GM19099 (cell line): ENCODE results near the gene DGKQ.

Source experiments
- POLR2A ChIP-seq: IDR thresholded peaks from 3 replicates; pipeline ENCODE4 v1.6.1; 2011; ENCODE audit warnings: low read depth; ENCODE audit not compliant: insufficient read length; ENCODE audit errors: extremely low read depth

DGKQ gene

DNA sequence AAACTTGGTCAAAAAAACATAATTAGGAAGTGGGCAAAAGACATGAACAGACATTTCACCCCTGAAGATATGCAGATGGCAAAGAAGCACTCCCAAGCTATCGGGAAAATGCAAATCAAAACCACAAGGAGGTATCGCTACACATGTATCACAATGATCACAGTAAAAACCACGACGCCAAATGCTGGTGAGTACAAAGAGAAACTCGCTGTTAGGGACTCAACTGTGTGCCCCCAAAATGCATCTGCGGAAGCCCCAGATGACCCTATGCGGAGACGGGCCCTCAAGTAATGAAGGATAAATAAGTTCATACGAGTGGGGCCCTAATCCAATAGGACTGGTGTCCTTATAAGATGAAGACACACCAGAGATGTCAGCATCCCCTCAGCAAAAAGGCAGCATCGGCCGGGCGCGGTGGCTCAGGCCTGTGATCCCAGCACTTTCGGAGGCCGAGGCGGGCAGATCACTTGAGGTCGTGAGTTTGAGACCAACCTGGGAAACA, 51.5 kb downstream of the DGKQ start:
- no peak for TF ChIP-seq POLR2A

DNA sequence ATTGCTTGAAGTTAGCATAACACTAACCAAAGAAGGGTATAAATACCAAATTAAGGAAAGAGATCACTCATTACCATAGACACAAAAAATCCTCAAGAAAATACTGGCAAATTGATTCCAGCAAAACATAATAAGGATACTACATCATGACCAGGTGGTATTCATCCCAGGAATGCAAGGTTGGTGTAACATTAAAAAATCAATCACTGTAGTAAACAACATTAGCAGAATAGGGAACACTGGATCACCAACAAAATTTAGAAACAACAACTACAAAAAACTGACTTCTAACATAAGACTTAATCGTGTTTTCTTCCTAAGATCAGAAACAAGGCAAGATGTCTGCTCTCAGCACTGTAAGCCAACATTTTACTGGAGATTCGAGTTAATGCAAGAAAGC, 55.4 kb downstream of the DGKQ start:
- TF ChIP-seq POLR2A = no peak

DNA sequence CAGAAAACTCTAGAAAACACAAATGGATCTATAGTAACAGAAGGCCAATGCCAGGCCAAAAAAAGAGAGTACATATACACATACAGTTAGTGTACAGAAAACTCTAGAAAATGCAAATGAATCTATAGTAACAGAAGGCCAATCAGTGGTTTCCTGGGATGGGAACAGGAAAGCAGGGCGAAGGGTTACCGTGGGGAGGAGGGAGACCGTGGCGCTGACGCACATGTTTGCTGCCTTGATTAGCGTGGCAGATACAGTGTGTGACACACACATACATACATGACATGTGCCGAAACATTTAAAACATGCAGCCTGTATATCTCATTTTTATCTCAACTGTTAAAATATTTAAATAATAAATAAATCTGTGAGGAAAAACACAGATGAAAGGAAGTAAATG, 55.9 kb downstream of the DGKQ start:
- no peak for TF ChIP-seq POLR2A

DNA sequence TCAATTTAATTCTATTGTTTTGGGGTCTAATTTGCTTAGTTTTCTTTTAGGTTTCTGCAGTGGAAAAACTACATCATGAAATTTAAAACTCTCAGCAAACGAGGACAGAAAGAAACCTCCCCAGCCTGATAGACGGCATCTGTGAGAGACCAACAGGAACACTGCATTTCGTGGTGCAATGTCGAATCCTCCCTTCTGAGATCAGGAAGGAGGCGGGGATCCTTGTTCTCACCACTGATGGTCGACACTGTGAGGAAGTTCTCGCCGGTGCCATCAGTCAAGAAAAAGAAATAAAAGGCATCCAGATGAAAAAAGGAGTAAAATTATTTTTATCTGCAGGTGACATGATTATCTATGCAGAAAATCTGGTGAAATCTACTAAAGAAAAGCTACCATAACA, 57.8 kb downstream of the DGKQ start:
- no peak for TF ChIP-seq POLR2A

DNA sequence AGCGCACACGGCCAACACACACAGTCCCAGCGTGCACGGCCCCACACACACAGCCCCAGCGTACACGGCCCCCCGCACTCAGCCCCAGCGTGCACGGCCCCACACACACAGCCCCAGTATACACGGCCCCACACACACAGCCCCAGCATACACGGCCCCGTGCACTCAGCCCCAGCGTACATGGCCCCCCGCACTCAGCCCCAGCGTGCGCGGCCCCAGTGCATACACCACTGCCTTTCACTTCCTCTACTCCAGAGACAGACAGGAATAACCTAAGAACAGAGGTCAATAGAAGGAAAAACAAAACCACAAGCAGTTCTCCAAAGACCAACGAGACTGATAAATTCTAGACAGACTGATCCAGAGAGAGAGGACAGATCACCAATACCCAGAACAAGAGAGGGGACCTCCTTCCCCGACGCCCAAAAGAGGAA, 58.3 kb downstream of the DGKQ start:
- no peak for TF ChIP-seq POLR2A

DNA sequence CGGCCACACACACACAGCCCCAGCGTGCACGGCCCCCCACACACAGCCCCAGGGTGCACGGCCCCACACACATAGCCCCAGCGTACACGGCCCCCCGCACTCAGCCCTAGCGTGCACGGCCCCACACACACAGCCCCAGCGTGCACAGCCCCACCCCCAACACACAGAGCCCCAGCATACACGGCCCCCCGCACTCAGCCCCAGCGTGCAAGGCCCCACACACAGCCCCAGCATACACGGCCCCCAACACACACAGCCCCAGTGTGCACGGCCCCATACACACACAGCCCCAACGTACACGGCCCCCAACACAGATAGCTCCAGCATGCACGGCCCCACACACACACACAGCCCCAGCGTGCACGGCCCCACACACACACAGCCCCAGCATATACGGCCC, 58.8 kb downstream of the DGKQ start:
- no peak for TF ChIP-seq POLR2A

DNA sequence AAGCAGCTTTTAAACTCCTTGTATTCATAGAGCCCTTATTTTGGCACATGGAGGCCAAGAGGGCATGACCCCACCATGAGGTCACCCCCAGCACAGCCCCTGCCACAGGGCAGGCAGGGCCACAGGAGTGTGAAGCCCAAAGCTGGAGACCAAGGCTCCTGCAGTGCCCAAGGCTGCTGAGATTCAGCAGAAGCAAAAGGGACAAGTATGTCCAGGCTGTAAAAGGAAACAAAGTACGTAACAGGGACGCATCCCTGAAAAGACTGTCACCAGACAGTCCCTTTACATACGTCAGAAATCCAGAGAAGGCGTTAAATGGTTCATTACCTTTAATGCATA, 60.1 kb downstream of the DGKQ start:
- TF ChIP-seq POLR2A = no peak

DNA sequence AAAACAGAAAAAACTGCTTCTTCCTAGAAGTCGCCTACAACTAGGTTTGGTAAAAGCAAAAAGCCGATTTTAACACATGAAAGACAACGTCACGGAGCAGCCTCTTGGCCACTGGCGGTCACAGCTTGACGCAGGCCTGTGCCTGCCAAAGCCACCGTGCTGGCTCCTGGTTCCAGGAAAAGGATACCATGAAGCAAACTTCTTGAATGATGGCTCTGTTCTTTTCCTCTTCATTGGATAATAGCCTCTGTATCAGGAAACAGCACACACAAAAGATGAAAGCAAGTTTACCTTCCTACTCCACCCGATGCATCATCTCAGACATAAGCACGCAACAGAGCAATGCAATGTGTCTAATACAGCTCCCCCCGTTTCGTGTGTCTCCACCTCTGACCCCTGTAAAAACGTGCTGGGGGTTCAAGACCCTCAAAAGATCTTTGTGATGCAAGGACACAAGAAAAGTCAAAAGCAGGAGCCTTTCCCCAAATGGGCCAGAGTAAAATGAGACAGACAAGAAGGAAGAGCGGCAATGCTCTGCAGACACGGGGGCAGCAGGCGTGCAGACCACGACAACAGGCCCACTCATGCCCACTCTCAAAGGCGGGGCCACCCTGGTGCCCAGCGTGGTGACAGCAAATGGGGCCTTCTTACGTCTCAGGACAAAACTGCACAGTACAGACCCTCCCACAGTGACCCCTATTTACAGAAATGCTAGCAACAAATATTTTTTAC, 60.7 kb downstream of the DGKQ start:
- no peak for TF ChIP-seq POLR2A

DNA sequence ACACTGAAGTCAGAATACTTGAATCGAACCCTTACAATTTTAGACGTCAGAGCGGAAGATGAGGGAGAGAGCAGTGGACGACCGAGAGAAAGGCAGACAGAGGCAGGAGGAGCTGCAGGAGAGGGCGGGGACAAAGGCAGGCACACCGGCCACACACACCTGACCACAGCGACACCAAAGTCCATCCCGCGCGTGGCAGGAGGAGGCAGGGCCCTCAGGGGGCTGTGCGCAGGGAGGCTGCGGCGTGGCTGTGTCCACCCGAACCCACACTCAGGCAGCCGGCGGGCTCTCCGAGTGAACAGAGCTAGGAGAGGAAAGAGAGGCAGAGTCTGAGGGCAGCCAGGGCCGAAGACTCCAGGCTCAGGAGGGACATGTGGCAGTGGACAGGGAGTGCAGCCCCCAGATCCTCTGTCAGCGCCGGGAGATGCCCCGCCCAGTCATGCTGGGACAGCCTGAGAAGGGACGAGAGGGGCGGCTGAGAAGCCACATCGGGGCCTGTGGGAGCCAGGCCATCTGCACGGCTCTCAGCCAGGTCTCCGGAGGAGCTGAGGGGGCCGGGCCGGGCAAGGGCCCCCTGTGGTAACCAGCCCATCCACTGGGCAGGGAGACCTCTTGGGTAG, 61.4 kb downstream of the DGKQ start:
- TF ChIP-seq POLR2A = no peak

DNA sequence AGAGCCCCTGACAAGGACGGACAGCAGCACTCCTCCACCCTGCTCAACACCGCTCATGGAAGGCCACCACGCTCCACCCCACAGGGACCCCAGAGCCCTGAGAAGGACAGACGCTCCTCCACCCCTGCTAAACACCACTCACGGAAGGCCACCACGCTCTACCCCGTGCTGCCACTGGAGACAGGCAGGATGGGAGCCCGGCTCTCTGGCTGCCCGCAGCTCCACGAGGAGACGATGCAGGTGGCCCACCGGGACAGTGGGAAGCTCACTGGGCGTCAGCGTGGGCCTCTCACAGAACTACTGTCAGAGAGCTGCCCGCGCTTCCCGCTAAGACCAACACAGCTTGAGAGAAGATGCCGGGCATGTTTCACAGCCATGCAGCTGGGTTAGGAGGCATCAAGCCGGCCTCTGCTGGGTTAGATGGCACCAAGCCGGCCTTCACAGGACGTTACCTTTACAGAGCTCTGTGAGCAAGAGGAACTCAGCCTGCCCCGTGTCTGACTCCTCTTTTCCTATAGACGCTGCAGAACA, 62.1 kb downstream of the DGKQ start:
- TF ChIP-seq POLR2A = no peak

DNA sequence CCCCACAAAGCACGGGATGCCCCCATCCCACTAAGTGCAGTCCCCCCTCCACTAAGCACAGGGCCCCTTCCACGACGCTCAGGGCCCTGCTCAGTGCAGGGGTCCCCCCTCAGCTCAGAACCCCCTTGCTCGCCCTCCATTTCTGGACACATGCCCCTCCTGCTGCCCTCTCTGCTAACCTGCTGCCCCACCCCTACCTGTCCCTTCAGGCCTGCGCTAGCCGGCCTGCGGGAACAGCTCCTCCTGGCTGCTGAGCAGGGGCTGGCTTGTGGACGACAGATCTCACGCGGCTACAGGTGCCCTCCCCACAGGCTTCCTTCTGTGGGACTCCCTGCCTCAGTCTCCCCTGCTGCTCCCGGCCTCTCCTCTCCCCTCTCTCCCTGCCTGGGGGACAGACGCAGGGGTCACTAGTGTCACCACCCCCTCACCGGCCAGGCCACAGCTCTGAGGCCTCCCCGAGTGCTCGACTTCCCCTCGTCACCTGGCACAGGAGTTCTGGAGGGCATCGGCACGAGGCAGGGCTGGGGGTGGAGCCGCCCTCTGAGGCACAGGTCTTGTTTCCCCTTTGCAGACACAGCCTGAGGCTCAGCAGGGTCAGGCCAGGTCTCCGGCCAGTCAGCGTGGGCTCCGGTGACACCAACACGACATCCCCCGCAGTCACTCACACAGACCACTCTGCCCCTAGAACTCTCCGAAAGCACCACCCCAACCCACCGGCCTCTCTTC, 62.8 kb downstream of the DGKQ start:
- no peak for TF ChIP-seq POLR2A

DNA sequence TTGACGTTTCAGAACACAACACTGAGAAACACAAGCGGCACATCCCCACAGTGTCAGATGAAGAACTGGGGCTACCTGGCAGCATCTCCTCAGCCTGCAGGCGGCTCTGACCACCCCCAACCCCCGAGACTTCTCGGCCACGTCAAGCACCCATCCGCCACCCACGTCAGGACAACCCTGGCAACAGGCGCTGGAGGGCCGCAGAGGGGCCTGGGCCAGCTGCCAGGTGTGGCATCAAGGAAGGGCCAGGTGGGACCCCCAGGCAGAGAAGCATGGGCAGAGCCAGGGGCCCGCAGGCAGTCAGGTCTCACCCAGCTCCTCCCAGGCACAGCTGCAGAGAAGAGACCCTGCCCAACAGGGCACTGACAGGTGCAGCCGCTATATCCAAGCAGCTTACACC, 63.5 kb downstream of the DGKQ start:
- no peak for TF ChIP-seq POLR2A

DNA sequence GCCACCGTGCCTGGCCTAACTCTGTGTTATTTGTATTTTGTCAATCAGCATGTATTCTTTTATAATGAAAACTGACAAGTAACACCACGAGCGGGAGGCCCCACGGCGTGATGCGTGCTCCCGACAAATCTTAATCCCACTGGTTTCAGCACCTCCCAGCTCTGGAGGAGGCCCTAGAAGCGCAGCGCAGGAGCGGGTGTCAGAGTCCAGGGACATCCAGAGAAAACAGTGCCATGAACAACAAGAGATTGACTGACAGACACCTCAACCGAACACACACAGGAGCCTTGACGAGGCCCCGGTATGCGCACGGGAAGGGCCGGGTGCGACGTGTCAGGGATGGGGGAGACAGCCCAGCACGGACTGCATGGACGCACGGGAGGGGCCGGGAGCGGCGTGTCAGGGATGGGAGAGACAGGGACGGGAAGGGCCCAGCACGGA, 64.2 kb downstream of the DGKQ start:
- no peak for TF ChIP-seq POLR2A
